ENCODE measurements around the gene ARHGAP28. TPM values are rescaled to one million over a fixed set of nuclear protein-coding genes. Genes with fewer than 3 reads are reported as not detected.

Gene ARHGAP28
- polyA plus RNA-seq, 1 experiment: 5.3 TPM

- ChIA-PET POLR2A (no interaction called here), CTCF (interaction anchor here (1.2 to 1.3 kb wide), 2 partner anchors 17 to 44 kb away, joined by 3 to 7 read pairs; no protein-coding TSS in a partner anchor)
Measured at GRCh38 chr18:6963452-6964097, 234.1 kb downstream of the ARHGAP28 start.

More at GRCh38 chr18:6963452-6964097, 234.1 kb downstream of the ARHGAP28 start:
- no peak for TF ChIP-seq CTCF (IDR thresholded peaks at IDR 0.05; ENCODE audit: insufficient read depth, low read depth, low read length)
- no peak for DNase-seq (ENCODE audit: low read depth)
- Histone ChIP-seq H3K36me3 (ENCODE audit: control insufficient read depth, insufficient read depth, low read length) (no peaks in the 10 kb centered on the region; the same call in 1 of the 2 replicates), H3K27me3 (ENCODE audit: control insufficient read depth, insufficient read depth, low read length) (no peaks in the 10 kb centered on the region), H3K4me3 (ENCODE audit: low read depth, low read length) (no peak overlapping the region)

Small RNA genes lying within 50 kb of the gene (small RNA-seq; reads per million reads assigned to genes)
- not detected for gene RNU6-916P (ENCODE audit: insufficient read length, low read depth, low replicate concordance)

Measured in BJ (cell line).